ENCODE results near the gene HTR3A. TPM values are rescaled to one million over a fixed set of nuclear protein-coding genes. Genes with fewer than 3 reads are reported as not detected.

The HTR3A gene
- total RNA-seq, 1 donor from 2014 or later, result not detected

GRCh38 chr11:114031246-114031966, 56.5 kb downstream of the HTR3A start:
- Mint-ChIP-seq H3K27ac (ENCODE audit: unreplicated experiment) (no peak overlapping the region), H3K4me1 (ENCODE audit: unreplicated experiment) (no peaks in the 10 kb centered on the region), H3K36me3 (ENCODE audit: low read depth, unreplicated experiment) (no peaks in the 10 kb centered on the region), H3K27me3 (ENCODE audit: unreplicated experiment) (peaks cover 1% of the 10 kb centered on the region), H3K4me3 (ENCODE audit: unreplicated experiment) (no peak overlapping the region), H3K9me3 (ENCODE audit: unreplicated experiment) (no peaks in the 10 kb centered on the region)
- no peak for DNase-seq (ENCODE audit: low spot score)
- TF ChIP-seq, protein P1, sequence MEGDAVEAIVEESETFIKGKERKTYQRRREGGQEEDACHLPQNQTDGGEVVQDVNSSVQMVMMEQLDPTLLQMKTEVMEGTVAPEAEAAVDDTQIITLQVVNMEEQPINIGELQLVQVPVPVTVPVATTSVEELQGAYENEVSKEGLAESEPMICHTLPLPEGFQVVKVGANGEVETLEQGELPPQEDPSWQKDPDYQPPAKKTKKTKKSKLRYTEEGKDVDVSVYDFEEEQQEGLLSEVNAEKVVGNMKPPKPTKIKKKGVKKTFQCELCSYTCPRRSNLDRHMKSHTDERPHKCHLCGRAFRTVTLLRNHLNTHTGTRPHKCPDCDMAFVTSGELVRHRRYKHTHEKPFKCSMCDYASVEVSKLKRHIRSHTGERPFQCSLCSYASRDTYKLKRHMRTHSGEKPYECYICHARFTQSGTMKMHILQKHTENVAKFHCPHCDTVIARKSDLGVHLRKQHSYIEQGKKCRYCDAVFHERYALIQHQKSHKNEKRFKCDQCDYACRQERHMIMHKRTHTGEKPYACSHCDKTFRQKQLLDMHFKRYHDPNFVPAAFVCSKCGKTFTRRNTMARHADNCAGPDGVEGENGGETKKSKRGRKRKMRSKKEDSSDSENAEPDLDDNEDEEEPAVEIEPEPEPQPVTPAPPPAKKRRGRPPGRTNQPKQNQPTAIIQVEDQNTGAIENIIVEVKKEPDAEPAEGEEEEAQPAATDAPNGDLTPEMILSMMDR (IDR thresholded peaks at IDR 0.05; ENCODE audit: unreplicated experiment), result no peak

GRCh38 chr11:114031967-114032320, 57.0 kb downstream of the HTR3A start:
- Mint-ChIP-seq H3K4me1 (ENCODE audit: unreplicated experiment) (no peaks in the 10 kb centered on the region), H3K27me3 (ENCODE audit: unreplicated experiment) (peaks cover 1% of the 10 kb centered on the region), H3K36me3 (ENCODE audit: low read depth, unreplicated experiment) (no peaks in the 10 kb centered on the region), H3K27ac (ENCODE audit: unreplicated experiment) (no peak overlapping the region), H3K9me3 (ENCODE audit: unreplicated experiment) (no peaks in the 10 kb centered on the region), H3K4me3 (ENCODE audit: unreplicated experiment) (no peak overlapping the region)
- DNase-seq (ENCODE audit: low spot score), result no peak
- TF ChIP-seq, protein P1 (IDR thresholded peaks at IDR 0.05; ENCODE audit: unreplicated experiment), result no peak

GRCh38 chr11:114033066-114033465, 58.2 kb downstream of the HTR3A start:
- Mint-ChIP-seq H3K36me3 (ENCODE audit: low read depth, unreplicated experiment) (no peaks in the 10 kb centered on the region), H3K27me3 (ENCODE audit: unreplicated experiment) (no peaks in the 10 kb centered on the region), H3K4me1 (ENCODE audit: unreplicated experiment) (no peaks in the 10 kb centered on the region), H3K27ac (ENCODE audit: unreplicated experiment) (no peak overlapping the region), H3K4me3 (ENCODE audit: unreplicated experiment) (no peak overlapping the region), H3K9me3 (ENCODE audit: unreplicated experiment) (no peaks in the 10 kb centered on the region)
- DNase-seq (ENCODE audit: low spot score), result no peak
- TF ChIP-seq, protein P1 (IDR thresholded peaks at IDR 0.05; ENCODE audit: unreplicated experiment), result no peak

GRCh38 chr11:114033572-114033971, 58.7 kb downstream of the HTR3A start:
- no peak overlapping the region for H3K27ac Mint-ChIP-seq (ENCODE audit: unreplicated experiment)
- DNase-seq (ENCODE audit: low spot score), result no peak
- no peak overlapping the region for H3K4me3 Mint-ChIP-seq (ENCODE audit: unreplicated experiment)
- H3K36me3 Mint-ChIP-seq (ENCODE audit: low read depth, unreplicated experiment), result no peaks in the 10 kb centered on the region
- no peaks in the 10 kb centered on the region for H3K27me3 Mint-ChIP-seq (ENCODE audit: unreplicated experiment)
- H3K9me3 Mint-ChIP-seq (ENCODE audit: unreplicated experiment), result no peaks in the 10 kb centered on the region
- TF ChIP-seq, protein P1 (IDR thresholded peaks at IDR 0.05; ENCODE audit: unreplicated experiment), result no peak
- no peaks in the 10 kb centered on the region for H3K4me1 Mint-ChIP-seq (ENCODE audit: unreplicated experiment)

GRCh38 chr11:114034956-114035355, 60.0 kb downstream of the HTR3A start:
- no peaks in the 10 kb centered on the region for H3K4me1 Mint-ChIP-seq (ENCODE audit: unreplicated experiment)
- H3K4me3 Mint-ChIP-seq (ENCODE audit: unreplicated experiment), result no peak overlapping the region
- no peaks in the 10 kb centered on the region for H3K27me3 Mint-ChIP-seq (ENCODE audit: unreplicated experiment)
- H3K27ac Mint-ChIP-seq (ENCODE audit: unreplicated experiment), result no peak overlapping the region
- no peaks in the 10 kb centered on the region for H3K36me3 Mint-ChIP-seq (ENCODE audit: low read depth, unreplicated experiment)
- H3K9me3 Mint-ChIP-seq (ENCODE audit: unreplicated experiment), result no peaks in the 10 kb centered on the region
- TF ChIP-seq, protein P1 (IDR thresholded peaks at IDR 0.05; ENCODE audit: unreplicated experiment), result no peak
- no peak for DNase-seq (ENCODE audit: low spot score)
